ENCODE measurements around the gene EEF1AKMT1.

Gene EEF1AKMT1

DNA sequence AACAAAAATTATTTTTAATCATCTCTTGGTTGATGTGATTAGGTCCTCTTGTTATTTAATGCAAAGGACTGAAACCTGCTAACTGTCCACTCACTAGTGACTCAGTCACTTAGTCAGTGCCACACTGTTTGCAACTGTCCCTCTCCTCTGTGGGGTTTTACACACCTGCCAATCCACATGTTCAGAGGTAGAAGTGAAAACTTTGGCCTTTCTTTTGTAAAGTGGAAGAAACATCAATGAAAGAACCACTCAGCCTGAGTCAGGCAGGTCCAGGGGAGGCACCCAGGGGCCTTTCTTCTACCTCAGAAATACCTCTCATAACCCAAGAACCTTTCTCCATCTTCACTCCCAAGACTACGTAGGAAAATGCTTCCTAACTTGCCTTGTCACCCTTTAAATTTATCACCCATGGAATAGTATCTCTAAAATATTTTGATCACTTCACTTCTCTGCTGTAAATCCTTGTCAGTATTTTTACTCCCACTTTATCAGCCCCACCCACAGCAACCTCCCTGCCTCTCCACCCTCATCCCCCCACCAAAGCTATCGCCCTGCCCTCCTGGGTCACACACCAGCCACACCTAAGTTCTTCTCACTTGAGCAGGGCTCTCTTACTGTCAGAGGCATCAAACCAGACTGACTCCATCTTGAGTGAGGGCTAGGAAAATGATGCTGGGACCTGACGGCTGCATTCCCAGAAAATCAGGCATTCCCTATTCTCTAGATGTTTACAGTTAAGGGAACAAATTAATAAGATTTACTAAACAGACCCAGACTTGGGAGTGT lies 29.6 kb upstream of the EEF1AKMT1 start:
- H3K27me3 ChIP-seq (ENCODE audit: control insufficient read depth, insufficient read depth, low read length), result no peaks in the 10 kb centered on the region
- no peaks in the 10 kb centered on the region for H3K36me3 ChIP-seq (ENCODE audit: control insufficient read depth, insufficient read depth, low read length)
- no peak overlapping the region for H3K4me2 ChIP-seq (ENCODE audit: low read length)
- no peaks in the 10 kb centered on the region for H3K79me2 ChIP-seq
- H2AFZ ChIP-seq, result no peak overlapping the region
- TF ChIP-seq, protein P1, sequence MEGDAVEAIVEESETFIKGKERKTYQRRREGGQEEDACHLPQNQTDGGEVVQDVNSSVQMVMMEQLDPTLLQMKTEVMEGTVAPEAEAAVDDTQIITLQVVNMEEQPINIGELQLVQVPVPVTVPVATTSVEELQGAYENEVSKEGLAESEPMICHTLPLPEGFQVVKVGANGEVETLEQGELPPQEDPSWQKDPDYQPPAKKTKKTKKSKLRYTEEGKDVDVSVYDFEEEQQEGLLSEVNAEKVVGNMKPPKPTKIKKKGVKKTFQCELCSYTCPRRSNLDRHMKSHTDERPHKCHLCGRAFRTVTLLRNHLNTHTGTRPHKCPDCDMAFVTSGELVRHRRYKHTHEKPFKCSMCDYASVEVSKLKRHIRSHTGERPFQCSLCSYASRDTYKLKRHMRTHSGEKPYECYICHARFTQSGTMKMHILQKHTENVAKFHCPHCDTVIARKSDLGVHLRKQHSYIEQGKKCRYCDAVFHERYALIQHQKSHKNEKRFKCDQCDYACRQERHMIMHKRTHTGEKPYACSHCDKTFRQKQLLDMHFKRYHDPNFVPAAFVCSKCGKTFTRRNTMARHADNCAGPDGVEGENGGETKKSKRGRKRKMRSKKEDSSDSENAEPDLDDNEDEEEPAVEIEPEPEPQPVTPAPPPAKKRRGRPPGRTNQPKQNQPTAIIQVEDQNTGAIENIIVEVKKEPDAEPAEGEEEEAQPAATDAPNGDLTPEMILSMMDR (IDR thresholded peaks at IDR 0.05), result no peak
- H3K4me3 ChIP-seq (ENCODE audit: low read depth, low read length), result no peak overlapping the region
- H3K9ac ChIP-seq, result no peak overlapping the region
- H3K4me1 ChIP-seq, result no peaks in the 10 kb centered on the region
- H3K27ac ChIP-seq, result no peak overlapping the region
- H3K9me3 ChIP-seq (ENCODE audit: control insufficient read depth, low read length), result no peaks in the 10 kb centered on the region

DNA sequence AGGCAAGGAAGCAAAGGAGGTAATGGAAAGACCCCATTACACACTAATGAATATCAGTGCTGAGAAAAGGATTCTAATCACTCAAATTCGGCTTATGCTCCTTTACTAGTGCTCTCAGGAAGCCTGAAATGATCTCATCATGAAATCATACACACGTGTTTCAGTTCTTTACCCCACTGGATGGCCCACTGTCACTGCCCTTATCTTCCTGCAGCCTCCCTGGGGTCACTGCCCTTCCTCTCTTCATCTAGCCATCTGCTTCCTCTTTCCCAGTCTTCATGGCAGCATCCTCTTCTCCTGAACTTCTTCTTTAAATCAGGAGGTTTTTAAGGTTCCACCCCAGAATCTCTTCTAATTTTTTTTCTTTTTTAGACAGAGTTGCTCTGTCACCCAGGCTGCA lies 27.9 kb upstream of the EEF1AKMT1 start:
- Histone ChIP-seq H3K36me3 (ENCODE audit: control insufficient read depth, insufficient read depth, low read length) (no peaks in the 10 kb centered on the region), H3K4me3 (ENCODE audit: low read depth, low read length) (no peak overlapping the region), H3K79me2 (no peaks in the 10 kb centered on the region), H3K4me1 (no peaks in the 10 kb centered on the region), H3K27me3 (ENCODE audit: control insufficient read depth, insufficient read depth, low read length) (no peaks in the 10 kb centered on the region), H3K4me2 (ENCODE audit: low read length) (no peak overlapping the region), H3K9me3 (ENCODE audit: control insufficient read depth, low read length) (no peaks in the 10 kb centered on the region), H3K9ac (no peak overlapping the region), H2AFZ (no peak overlapping the region), H3K27ac (no peak overlapping the region)
- TF ChIP-seq, protein P1 (IDR thresholded peaks at IDR 0.05), result no peak

DNA sequence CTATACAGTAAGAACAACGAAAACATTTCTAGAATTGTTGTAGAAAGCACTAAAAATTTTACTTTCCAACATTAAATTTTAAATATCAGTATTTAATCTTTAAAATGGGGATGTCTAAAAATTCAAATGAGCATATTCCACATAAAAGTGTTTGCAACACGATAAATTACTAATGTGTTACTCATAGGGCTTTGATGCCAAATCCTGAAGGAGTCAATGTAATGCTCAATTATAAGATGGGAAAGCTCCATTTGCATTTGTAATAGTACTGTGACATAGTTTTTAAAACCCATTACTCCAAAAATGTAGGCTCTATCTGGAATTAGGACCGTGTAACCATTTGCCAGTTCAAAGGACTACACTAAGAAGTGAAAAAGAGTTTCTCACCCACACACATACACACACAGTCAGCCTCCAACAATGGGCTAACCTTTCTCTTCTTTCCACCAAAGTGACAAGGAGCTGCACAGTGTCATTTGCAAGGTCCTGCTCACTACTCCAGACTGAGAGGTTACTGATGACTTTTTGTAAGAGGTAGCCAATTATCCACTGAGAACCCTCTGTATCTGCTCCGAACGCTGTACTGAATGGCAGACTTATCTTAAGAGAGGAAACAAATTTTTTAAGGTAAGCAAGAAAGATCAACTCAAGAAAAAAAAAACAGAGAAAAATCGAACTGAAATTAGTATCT lies 26.1 kb upstream of the EEF1AKMT1 start:
- TF ChIP-seq, protein P1 (IDR thresholded peaks at IDR 0.05), result no peak
- Histone ChIP-seq H3K4me1 (no peaks in the 10 kb centered on the region), H3K9ac (no peak overlapping the region), H3K36me3 (ENCODE audit: control insufficient read depth, insufficient read depth, low read length) (no peaks in the 10 kb centered on the region), H3K4me2 (ENCODE audit: low read length) (no peak overlapping the region), H3K79me2 (no peaks in the 10 kb centered on the region), H3K27me3 (ENCODE audit: control insufficient read depth, insufficient read depth, low read length) (no peaks in the 10 kb centered on the region), H2AFZ (no peak overlapping the region), H3K4me3 (ENCODE audit: low read depth, low read length) (no peak overlapping the region), H3K27ac (no peak overlapping the region), H3K9me3 (ENCODE audit: control insufficient read depth, low read length) (no peaks in the 10 kb centered on the region)

DNA sequence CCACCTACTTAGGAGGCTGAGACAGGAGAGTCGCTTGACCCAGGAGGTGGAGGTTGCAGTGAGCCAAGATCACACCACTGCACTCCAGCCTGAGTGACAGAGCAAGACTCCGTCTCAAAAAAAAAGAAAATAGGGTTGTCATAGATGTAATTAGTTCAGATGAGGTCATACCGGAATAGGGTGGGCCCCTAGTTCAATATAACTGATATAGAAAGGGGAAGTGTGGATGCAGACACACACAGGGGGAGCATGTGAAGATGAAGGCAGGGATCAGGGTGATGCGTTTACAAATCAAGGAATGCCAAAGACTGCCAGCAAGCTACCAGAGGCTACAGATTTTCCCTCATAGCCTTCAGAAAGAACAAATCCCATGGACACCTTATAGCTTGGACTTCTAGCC lies 24.3 kb upstream of the EEF1AKMT1 start:
- Histone ChIP-seq H3K27me3 (ENCODE audit: control insufficient read depth, insufficient read depth, low read length) (no peaks in the 10 kb centered on the region), H3K36me3 (ENCODE audit: control insufficient read depth, insufficient read depth, low read length) (no peaks in the 10 kb centered on the region), H3K9me3 (ENCODE audit: control insufficient read depth, low read length) (no peaks in the 10 kb centered on the region), H3K4me3 (ENCODE audit: low read depth, low read length) (no peak overlapping the region), H3K4me1 (no peaks in the 10 kb centered on the region), H3K9ac (no peak overlapping the region), H3K4me2 (ENCODE audit: low read length) (no peak overlapping the region), H2AFZ (no peak overlapping the region), H3K27ac (no peak overlapping the region), H3K79me2 (no peaks in the 10 kb centered on the region)
- TF ChIP-seq, protein P1 (IDR thresholded peaks at IDR 0.05), result no peak
